ENCODE results near the gene SFMBT1. TPM values are rescaled to one million over a fixed set of nuclear protein-coding genes. Genes with fewer than 3 reads are reported as not detected.

The SFMBT1 gene
- total and polyA plus RNA-seq, 2 of the 8 experiments (the other 6 are each of a cell fraction or from before 2014, with no cell fraction given), result 8.1 to 16.8 TPM

DNA sequence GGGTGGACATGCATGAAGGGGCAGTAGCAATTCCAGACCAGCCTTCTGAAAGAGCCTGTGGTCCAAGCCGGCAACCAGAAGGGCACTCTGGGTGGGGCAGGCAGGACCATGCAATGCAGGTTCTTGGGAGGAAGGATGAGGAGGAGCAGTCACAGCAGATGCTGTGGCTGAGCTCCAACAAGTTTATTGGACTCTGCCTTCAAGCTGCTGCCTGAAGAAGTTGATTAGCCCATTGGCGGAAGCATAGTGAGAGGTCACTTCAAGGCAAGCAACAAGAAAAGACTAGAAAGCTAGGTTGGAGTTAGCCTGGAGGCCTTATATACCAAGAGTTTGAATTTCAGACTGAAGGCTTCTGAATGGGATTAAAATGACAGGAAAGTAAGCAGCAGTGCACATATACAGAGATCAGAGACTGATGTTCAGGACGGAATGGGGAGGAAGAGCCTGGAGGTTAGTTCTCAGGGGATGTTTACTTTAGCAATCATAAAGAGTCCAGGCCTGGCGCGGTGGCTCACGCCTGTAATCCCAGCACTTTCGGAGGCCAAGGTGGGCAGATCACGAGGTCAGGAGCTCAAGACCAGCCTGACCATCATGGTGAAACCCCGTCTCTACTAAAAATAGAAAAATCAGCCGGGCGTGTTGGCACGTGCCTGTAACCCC lies 39.9 kb downstream of the SFMBT1 start:
- no peak overlapping the region for H4K91ac ChIP-seq (replicated peaks; ENCODE audit: insufficient read length, low read length)
- H3K79me1 ChIP-seq (ENCODE audit: low read depth, low read length), result peaks cover 11% of the 10 kb centered on the region; the same call in 1 of the 2 replicates
- H4K8ac ChIP-seq (ENCODE audit: extremely low read depth, insufficient read depth, low read length), result no peak overlapping the region; the same call in 1 of the 2 replicates
- no peak overlapping the region for H3K18ac ChIP-seq (ENCODE audit: extremely low read depth, low read length)
- FAIRE-seq (no peak), DNase-seq (ENCODE audit: low read depth in 1 of 2, low spot score in 2 of 2) (no peak)
- no peaks in the 10 kb centered on the region for H4K20me1 ChIP-seq (replicated peaks in 1 of 2; ENCODE audit: control insufficient read depth in 1 of 2, insufficient read depth in 2 of 2, low read length in 2 of 2)
- CTCF ChIA-PET (ENCODE audit: partially characterized antibody), result interaction anchor here (0.7 to 1.1 kb wide), 2 partner anchors 9 to 26 kb away, joined by 3 read pairs; no protein-coding TSS in a partner anchor
- no peak overlapping the region for H2BK15ac ChIP-seq (ENCODE audit: low read length)
- H2BK12ac ChIP-seq (ENCODE audit: low read depth, low read length), result no peak overlapping the region
- no peak overlapping the region for H3K4me3 ChIP-seq (ENCODE audit: extremely low read depth in 1 of 4, insufficient read depth in 2 of 4, low read depth in 3 of 4, low read length in 4 of 4)
- WGBS, 2 experiments (ENCODE audit: extremely low coverage in 1 of 2, insufficient coverage in 1 of 2, insufficient read length in 1 of 2, insufficient replicate concordance in 2 of 2, low coverage in 1 of 2, low lambda C conversion rate in 2 of 2, missing lambda C conversion rate in 1 of 2), result 91% methylated on average over 12 of the region's 12 CpGs; no CpG with 5 or more reads in 1 of the 2 experiments
- no peaks in the 10 kb centered on the region for H3K27me3 ChIP-seq (replicated peaks in 1 of 4; ENCODE audit: control insufficient read depth in 3 of 4, extremely low read depth in 1 of 4, insufficient read depth in 3 of 4, low read length in 3 of 4)
- no peak overlapping the region for H3K27ac ChIP-seq (ENCODE audit: low read depth, low read length)
- H3K23me2 ChIP-seq (ENCODE audit: low read depth, low read length), result no peaks in the 10 kb centered on the region
- H2BK20ac ChIP-seq (ENCODE audit: low read length), result no peak overlapping the region
- no peak overlapping the region for H3K56ac ChIP-seq (replicated peaks; ENCODE audit: insufficient read length, low read depth, low read length)
- H2AFZ ChIP-seq (ENCODE audit: low read length), result no peak overlapping the region
- H3K36me3 ChIP-seq (ENCODE audit: control insufficient read depth in 2 of 4, insufficient read depth in 4 of 4, low read length in 3 of 4), result no peaks in the 10 kb centered on the region; a peak in 1 of 8 replicates
- H3K14ac ChIP-seq (ENCODE audit: insufficient read length), result no peak overlapping the region
- H3K23ac ChIP-seq (ENCODE audit: insufficient read length), result no peak overlapping the region
- H3K4me2 ChIP-seq (ENCODE audit: insufficient read depth in 1 of 2, low read depth in 2 of 2, low read length in 2 of 2), result no peak overlapping the region
- H2AK5ac ChIP-seq (ENCODE audit: low read depth, low read length), result no peak overlapping the region
- POLR2A ChIA-PET (ENCODE audit: partially characterized antibody), result no interaction called here
- H2BK120ac ChIP-seq (replicated peaks; ENCODE audit: low read depth, low read length), result no peak overlapping the region
- 0 out of 2 replicates have a peak overlapping the region, but pooled peaks have one; percentile 14 for H2BK5ac ChIP-seq (ENCODE audit: low read depth, low read length)
- H3K4ac ChIP-seq (replicated peaks; ENCODE audit: insufficient read length, low read depth, low read length), result no peak overlapping the region
- H3K4me1 ChIP-seq (replicated peaks in 1 of 4; ENCODE audit: control insufficient read depth in 3 of 4, insufficient read depth in 4 of 4, low read length in 3 of 4), result 0 out of 7 replicates have a peak, but pooled peaks cover 0 to 2% (median 0%) of the 10 kb centered on the region in 4 experiments
- H3K9me3 ChIP-seq (ENCODE audit: insufficient read depth in 2 of 2, low read depth in 1 of 2, low read length in 1 of 2), result no peaks in the 10 kb centered on the region
- no peak overlapping the region for H3K9ac ChIP-seq (replicated peaks in 1 of 4; ENCODE audit: extremely low read depth in 1 of 4, low read depth in 3 of 4, low read length in 3 of 4)
- no peak overlapping the region for H4K5ac ChIP-seq (ENCODE audit: insufficient read length, low read depth, low read length)
- peaks cover 0 to 14% of the 10 kb centered on the region in 2 experiments; a peak in 1 of 4 replicates for H3K79me2 ChIP-seq (ENCODE audit: control insufficient read depth in 1 of 2, insufficient read depth in 2 of 2, low read length in 2 of 2)
- TF ChIP-seq CREB1 (IDR thresholded peaks at IDR 0.05) (no peak), JUN (IDR thresholded peaks at IDR 0.05; ENCODE audit: low read depth, low read length) (no peak), POLR2AphosphoS5 (IDR thresholded peaks at IDR 0.05; ENCODE audit: low read depth, low read length) (no peak), YY1 (IDR thresholded peaks at IDR 0.05; ENCODE audit: low read depth, low read length) (no peak), NANOG (IDR thresholded peaks at IDR 0.05; ENCODE audit: insufficient read depth, low read depth, low read length, poor library complexity, severe bottlenecking) (no peak), CBX8 (IDR thresholded peaks at IDR 0.05; ENCODE audit: borderline replicate concordance, low read depth, low read length) (no peak), SP4 (IDR thresholded peaks at IDR 0.05; ENCODE audit: low read length) (no peak), SAP30 (IDR thresholded peaks at IDR 0.05; ENCODE audit: insufficient read depth, insufficient replicate concordance, low read length) (no peak), RNF2 (IDR thresholded peaks at IDR 0.05; ENCODE audit: borderline replicate concordance, low read depth, low read length, missing control alignments, poor library complexity, severe bottlenecking) (no peak), SRF (IDR thresholded peaks at IDR 0.05; ENCODE audit: low read depth, low read length) (no peak), TAF7 (optimal IDR thresholded peaks at IDR 0.05; ENCODE audit: borderline replicate concordance, low read depth, low read length) (no peak)
- TF ChIP-seq, protein P1, sequence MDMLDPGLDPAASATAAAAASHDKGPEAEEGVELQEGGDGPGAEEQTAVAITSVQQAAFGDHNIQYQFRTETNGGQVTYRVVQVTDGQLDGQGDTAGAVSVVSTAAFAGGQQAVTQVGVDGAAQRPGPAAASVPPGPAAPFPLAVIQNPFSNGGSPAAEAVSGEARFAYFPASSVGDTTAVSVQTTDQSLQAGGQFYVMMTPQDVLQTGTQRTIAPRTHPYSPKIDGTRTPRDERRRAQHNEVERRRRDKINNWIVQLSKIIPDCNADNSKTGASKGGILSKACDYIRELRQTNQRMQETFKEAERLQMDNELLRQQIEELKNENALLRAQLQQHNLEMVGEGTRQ (IDR thresholded peaks at IDR 0.05; ENCODE audit: low read length), result no peak
